ENCODE data around the gene PXK.

- TF ChIP-seq CTCF (IDR thresholded peaks at IDR 0.05) (no peak), POLR2A (IDR thresholded peaks at IDR 0.05) (no peak)
Observed at GRCh38 chr3:58326267-58326900, 6.3 kb upstream of the PXK start.
